HG02840 (cell line): ENCODE results near the gene PAX2.

Source experiments
- ATAC-seq: cut with Tn5 transposase; IDR thresholded peaks from one replicate; pipeline ENCODE4 v1.9.1; 2021; ENCODE audit warnings: mild to moderate bottlenecking, moderate library complexity, moderate number of reproducible peaks; ENCODE audit not compliant: unreplicated experiment, low FRiP score

Gene PAX2

DNA sequence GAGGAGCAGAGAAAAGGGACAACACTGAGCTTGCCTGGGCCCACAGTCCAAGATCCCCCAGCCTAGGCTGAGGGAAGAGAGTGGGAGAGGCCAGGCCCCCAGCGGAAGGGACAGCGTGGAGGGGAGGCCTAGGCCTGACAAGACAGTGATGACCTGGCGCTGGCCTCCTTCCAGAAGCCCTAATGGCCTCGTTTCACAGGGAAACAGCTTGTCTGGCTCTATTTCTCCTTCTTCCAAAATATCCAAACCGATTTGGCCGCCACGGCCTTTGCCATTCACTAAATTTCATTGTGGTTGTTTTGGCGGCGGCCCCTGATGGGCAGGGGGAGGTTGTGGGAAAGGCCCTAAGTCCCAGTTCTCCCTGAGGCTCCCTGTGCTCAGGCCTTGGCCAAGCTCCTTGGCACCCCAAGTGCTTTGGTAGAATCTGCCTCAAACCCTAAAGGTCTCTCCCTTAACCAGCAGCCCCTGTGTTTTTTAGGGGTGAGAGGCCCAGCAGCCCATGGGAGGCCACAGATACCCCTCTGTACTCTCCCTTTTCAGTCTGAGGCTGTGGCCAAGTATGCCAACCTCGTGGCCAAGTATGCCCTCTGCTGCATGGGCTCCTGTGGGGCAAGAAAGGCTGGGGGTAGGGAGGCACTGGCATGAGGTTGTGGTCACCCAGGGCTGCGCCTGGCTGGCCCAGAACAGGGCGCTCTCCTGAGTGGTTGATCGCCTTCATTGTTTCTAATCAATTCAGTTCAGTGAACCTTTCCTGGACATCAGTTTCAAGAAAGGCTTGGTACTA lies 37.3 kb downstream of the PAX2 start:
- no peak for ATAC-seq

DNA sequence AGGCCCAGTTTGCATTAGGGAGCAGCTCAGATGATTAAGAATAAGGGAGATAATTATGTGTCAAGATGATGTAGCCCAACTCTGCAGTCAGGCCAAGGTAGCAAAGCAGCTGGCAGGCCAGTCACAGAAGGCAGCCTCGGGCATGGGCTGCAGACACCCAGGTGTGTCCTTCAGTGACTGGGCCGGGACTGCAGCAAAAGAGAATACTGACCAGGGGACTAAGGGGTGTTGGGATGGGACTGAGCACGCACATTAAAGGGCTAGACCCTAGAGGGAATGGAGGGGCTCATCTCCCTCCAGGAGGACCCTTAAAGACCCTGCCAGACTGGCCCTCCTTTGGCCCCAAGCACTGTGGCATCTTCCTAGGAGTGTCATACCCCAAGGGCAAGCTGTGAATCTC lies 38.7 kb downstream of the PAX2 start:
- ATAC-seq = no peak

- ATAC-seq = no peak
Measured at GRCh38 chr10:100786591-100786990, 41.2 kb downstream of the PAX2 start.

DNA sequence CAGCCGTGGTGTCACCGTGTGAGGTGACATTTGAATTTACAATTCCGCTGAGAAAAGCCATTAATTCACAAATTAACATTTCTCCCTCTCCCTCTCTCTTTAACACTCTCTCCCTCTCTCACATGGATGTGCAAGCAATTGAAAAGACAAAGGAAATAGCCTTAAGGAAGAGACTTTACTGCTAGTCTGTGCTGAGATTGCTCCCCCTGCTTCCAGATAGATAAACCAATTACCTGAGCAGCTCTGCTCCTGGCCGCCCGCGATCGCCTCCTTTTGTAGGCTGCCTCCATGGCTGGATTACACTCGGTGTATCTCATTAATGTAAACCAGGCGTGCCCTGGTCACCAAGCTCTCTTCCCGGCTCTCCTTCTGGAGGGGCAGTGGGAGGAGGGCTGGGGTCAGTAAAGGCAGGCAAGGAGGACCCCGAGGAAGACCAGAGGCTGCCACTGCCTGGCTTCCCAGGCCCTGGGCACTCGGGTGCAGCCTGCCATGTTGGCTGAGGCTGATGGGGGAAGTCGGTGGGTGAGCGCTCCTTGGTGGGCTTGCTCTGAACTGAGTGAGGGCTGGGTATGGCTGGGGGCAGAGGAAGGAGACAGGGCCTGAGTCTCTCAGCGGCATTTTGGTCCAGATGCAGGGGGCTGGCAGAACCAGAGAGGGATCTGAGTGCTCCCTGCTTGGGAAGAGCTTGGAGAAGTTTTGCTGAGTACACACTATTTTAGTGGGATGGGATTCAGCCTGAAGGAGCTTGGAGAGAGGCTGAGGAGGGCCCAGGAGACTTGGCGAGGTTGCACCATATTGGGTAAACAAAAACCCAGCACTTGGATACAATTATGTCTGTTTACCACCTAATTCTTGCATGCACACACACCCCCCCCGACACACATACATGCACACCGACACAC lies 42.9 kb downstream of the PAX2 start:
- ATAC-seq = no peak

DNA sequence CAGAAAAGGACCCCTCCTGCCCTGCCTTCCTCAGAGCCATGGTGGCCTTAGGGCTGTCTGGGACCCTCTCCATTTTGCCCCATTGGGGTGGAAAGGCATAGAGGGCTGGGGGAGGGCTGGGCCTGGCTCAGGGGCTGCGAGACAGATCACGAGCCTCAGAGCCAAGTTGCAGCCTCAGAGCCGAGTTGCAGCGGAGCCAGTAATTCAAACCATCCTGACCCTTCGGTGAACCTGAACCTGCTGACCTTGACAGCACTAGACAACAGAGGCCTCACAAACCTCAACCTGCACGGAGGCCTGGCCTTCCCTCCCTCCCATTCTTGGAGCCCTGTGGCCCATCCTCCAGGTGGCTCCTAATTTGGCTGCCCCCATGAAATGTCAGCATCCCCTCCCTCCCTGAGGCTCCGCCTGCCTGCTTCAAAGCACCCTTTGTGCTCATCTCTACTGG lies 45.4 kb downstream of the PAX2 start:
- ATAC-seq = no peak

DNA sequence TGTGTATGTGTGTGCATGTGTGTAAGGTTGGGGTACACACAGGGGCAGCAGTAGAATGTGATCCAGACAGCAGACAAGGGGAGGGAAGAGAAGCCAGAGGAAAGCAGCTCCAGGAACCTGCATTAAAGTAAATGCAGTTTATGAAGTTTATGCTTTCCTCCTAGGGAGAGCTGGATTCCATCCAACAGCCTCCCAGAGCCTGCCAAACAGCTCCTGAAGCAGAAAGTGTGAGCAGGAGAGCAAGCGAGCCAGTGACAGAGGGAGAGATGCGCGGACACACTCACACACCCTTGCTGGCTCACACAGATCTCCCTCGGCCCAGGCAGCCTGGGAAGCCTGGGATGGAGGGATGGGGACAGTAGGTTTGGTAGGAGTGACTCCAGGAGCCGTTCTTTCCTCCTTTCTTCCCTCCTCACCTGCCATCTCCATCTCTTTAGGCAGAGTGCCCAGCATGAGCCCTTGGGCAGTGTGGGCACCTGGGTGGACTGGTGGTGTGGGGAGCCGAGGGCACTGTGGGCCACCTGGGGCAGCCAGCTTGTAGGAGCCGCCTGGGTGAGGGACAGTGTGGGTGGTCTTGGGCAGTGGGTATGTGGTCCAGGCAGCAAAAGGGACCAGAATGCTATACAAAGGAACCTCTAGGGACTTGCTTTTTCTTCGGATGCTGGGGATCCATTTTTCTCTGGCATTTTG lies 46.1 kb downstream of the PAX2 start:
- no peak for ATAC-seq

- no peak for ATAC-seq
Measured at GRCh38 chr10:100792574-100792973, 47.2 kb downstream of the PAX2 start.

DNA sequence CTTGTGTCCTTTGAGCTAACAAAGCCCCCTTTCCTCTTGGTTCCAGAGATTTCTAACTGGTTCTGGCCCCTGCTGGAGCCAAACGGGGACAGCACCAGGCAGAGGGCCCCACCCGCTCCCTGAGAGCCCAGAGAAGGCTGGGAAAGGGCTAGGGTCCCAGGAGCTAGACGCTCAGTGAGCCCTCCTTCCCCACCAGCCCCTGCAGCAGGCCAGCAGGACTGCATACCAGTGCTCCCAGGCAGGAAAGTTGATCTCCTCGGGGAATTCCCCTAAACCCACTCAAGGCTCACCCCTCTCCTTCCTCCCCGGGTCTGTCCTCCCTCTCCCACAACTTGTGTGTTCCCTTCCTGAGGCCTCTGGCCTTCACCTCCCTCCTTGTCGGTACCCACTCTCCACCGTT lies 47.7 kb downstream of the PAX2 start:
- ATAC-seq = no peak

GRCh38 chr10:100799881-100800280 lies 54.5 kb downstream of the PAX2 start:
- ATAC-seq = no peak

GRCh38 chr10:100800931-100801330 lies 55.5 kb downstream of the PAX2 start:
- ATAC-seq = no peak

DNA sequence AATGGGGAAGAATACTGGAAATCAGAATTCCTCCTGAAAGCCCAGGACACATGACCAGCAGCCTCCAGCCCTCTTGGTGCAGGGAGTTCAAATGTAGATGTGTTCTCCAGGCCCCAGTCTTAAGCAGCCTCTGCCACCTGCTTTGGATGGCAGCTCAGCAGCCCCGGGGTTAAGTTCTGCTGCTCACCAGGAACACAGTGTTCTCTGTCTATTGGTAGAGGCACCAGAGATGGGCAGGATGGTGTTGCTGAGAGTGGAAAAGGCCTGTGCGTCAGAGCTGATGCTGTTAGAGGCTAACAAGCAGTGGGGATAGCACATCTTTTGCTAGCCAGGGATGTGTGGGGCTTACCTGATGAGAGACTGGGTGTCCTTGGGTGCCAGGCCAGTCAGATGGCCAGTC lies 56.8 kb downstream of the PAX2 start:
- ATAC-seq = no peak

GRCh38 chr10:100802607-100803006 lies 57.2 kb downstream of the PAX2 start:
- no peak for ATAC-seq

- ATAC-seq = no peak
Measured at GRCh38 chr10:100803492-100803891, 58.1 kb downstream of the PAX2 start.

- no peak for ATAC-seq
Measured at GRCh38 chr10:100803908-100804307, 58.5 kb downstream of the PAX2 start.

- ATAC-seq = no peak
Measured at GRCh38 chr10:100805543-100806355, 60.4 kb downstream of the PAX2 start.

- no peak for ATAC-seq
Measured at GRCh38 chr10:100806356-100806645, 60.9 kb downstream of the PAX2 start.

DNA sequence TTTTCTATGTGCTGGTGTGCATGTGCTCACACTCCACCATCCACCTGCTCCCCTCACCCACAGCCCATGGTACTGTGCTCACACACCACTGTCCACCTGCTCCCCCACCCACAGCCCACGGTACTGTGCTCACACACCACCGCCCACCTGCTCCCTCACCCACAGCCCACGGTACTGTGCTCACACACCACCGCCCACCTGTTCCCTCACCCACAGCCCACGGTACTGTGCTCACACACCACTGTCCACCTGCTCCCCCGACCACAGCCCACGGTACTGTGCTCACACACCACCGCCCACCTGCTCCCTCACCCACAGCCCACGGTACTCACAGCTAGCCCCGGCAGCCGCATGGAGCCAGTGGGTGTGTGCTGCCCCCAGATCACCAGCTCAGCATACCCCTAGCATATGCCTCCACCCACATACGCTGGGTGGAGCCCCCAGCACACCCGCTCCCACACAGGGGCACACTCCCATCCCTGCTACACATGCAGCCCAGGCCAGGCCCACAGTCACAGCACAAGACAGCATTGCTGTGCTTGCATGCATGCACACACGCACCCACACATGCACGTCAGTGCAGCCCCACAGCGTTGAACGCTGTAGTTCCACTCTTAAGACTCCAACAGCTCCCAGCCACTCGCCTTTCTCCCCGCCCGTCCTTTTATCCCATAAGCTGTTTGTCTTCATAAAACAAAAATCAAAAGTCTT lies 62.0 kb downstream of the PAX2 start:
- ATAC-seq = no peak

DNA sequence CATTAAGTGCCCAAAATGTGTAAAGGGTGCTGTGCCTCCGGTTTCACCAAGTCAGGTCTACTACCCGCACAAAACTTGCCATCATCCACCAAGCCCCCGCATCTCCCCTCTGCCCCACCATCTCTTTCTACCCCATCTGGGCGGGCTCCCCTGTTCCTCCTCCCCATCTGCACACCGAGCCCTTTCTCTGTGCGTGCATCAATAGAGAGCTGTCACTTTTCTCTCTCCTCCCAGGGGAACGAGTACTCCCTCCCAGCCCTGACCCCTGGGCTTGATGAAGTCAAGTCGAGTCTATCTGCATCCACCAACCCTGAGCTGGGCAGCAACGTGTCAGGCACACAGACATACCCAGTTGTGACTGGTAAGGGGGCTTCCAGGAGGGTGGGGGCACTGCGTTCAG lies 63.5 kb downstream of the PAX2 start:
- no peak for ATAC-seq

GRCh38 chr10:100810091-100810834 lies 64.9 kb downstream of the PAX2 start:
- ATAC-seq = no peak
